GM18511 (cell line): Measurements from ENCODE around the gene SMC5.

Experiments
- ATAC-seq: cut with Tn5 transposase; IDR thresholded peaks from one replicate; pipeline ENCODE4 v1.9.1; 2021; ENCODE audit warnings: mild to moderate bottlenecking, moderate library complexity; ENCODE audit not compliant: unreplicated experiment

Gene SMC5

GRCh38 chr9:70403618-70404025 is 144.8 kb downstream of the SMC5 start:
- no peak for ATAC-seq

DNA sequence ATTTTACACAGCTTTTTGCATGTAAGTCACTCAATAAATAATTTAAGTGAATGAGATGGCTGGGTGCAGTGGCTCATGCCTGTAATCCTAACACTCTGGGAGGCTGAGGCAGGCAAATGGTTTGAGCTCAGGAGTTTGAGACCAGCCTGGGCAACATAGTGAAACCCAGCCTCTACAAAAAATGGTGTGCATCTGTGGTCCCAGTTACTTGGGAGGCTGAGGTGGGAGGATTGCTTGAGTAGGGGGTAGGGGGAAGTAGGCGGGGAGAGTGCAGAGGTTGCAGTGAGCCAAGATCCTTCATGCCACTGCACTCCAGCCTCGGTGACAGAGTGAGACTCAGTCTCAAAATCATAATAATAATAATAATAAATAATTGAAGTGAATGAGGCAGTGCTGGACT is 145.5 kb downstream of the SMC5 start:
- ATAC-seq = no peak
